HepG2 (cell line): ENCODE data around the gene CSNK2A2. TPM values are rescaled to one million over a fixed set of nuclear protein-coding genes. Genes with fewer than 3 reads are reported as not detected.

ENCODE experiments used
- ATAC-seq: fragments of 200-7000 bp; cut with Tn5 transposase; 3 replicates; pipeline ENCODE4 v1.9.1; 2020; ENCODE audit warnings: mild to moderate bottlenecking, moderate library complexity
- BruUV-seq: library from RNA; stranded (reverse); fragments of 400-500 nt; replicated peaks from 2 replicates; lab custom pipeline; 2021; lab: Mats Ljungman, UMichigan
- CTCF ChIA-PET: fragments of 300-600 bp; formaldehyde crosslinking; extraction: SDS; loops from one replicate; lab custom pipeline; 2021; ENCODE audit warnings: low total read pairs, inconsistent platforms, low intra/inter-chr PET ratio; lab: Yijun Ruan, JAX
- POLR2A ChIA-PET: fragments of 350-600 bp; sonication (Branson Sonifier 250); formaldehyde crosslinking; loops from one replicate; lab custom pipeline; 2020; ENCODE audit warnings: antibody characterized with exemption, inconsistent platforms; lab: Yijun Ruan, JAX
- DNase-seq: peaks from one replicate; pipeline ENCODE4 v3.0.0-alpha.2; 2015; ENCODE audit warnings: low spot score
- FAIRE-seq: peaks from 3 replicates; lab custom pipeline; 2011; peaks lifted over from hg19 to GRCh38; lab: Jason Lieb, UNC
- H2AFZ ChIP-seq: one replicate; pipeline ENCODE4 v1.6.1; 2011; ENCODE audit warnings: low read length, inconsistent platforms
- H3K27ac ChIP-seq: fragments of 300-600 bp; 3 replicates; pipeline ENCODE4 v1.8.0; 2011; ENCODE audit warnings: mixed run types, mild to moderate bottlenecking, mixed read lengths, low read length, inconsistent platforms; ENCODE audit not compliant: insufficient read depth; ENCODE audit errors: extremely low read length
- H3K27me3 ChIP-seq, 2 experiments: fragments of 200-600 bp in 1 of 2; 2 replicates in 1 of 2; 3 replicates in 1 of 2; pipeline versions ENCODE4 v1.6.0 to v1.8.0; 2011; ENCODE audit warnings: low read length in 2 of 2, mild to moderate bottlenecking in 2 of 2, moderate library complexity in 2 of 2, inconsistent platforms in 1 of 2; ENCODE audit not compliant: insufficient read depth in 2 of 2, control insufficient read depth in 1 of 2
- H3K36me3 ChIP-seq, 2 experiments: fragments of 200-600 bp in 1 of 2; replicated peaks in 1 of 2; 2 replicates in 1 of 2; 3 replicates in 1 of 2; pipeline versions ENCODE4 v1.5.1 to v1.8.0; 2011; ENCODE audit warnings: low read length in 2 of 2, inconsistent platforms in 1 of 2; ENCODE audit not compliant: insufficient read depth in 2 of 2, control insufficient read depth in 1 of 2
- H3K4me1 ChIP-seq: 2 replicates; pipeline ENCODE4 v1.5.1; 2012; ENCODE audit warnings: low read length, inconsistent platforms; ENCODE audit not compliant: insufficient read depth
- H3K4me2 ChIP-seq: 2 replicates; pipeline ENCODE4 v1.6.0; 2011; ENCODE audit warnings: low read depth, low read length, inconsistent platforms
- H3K4me3 ChIP-seq, 3 experiments: fragments of 200-600 bp in 1 of 3; sonication (generic), shearing (Covaris generic) in 1 of 3; replicated peaks in 1 of 3; 2 replicates each; pipeline ENCODE4 v1.5.1; 2011 to 2016; ENCODE audit warnings: low read length in 3 of 3, inconsistent platforms in 2 of 3, low read depth in 2 of 3, mild to moderate bottlenecking in 2 of 3, control low read depth in 1 of 3, mixed read lengths in 1 of 3; ENCODE audit not compliant: insufficient read depth in 1 of 3
- H3K79me2 ChIP-seq: one replicate; pipeline ENCODE4 v1.6.1; 2011; ENCODE audit warnings: low read length, inconsistent platforms; ENCODE audit not compliant: insufficient read depth
- H3K9ac ChIP-seq: 2 replicates; pipeline ENCODE4 v1.6.0; 2011; ENCODE audit warnings: mild to moderate bottlenecking, low read depth, low read length, inconsistent platforms; ENCODE audit not compliant: insufficient read depth
- H3K9me3 ChIP-seq: 2 replicates; pipeline ENCODE4 v1.5.1; 2012; ENCODE audit warnings: mild to moderate bottlenecking, low read length
- H4K20me1 ChIP-seq: 2 replicates; pipeline ENCODE4 v1.6.0; 2011; ENCODE audit warnings: inconsistent platforms, mild to moderate bottlenecking, low read length, moderate library complexity; ENCODE audit not compliant: insufficient read depth
- ARHGAP35 ChIP-seq: sonication (generic); formaldehyde crosslinking; IDR thresholded peaks from 2 replicates; pipeline ENCODE4 v1.9.0; 2022; ENCODE audit warnings: mild to moderate bottlenecking, inconsistent platforms, moderate library complexity, missing genetic modification reagents, borderline replicate concordance
- ASH2L ChIP-seq: fragments of 300-600, 200-600 bp; sonication (generic); IDR thresholded peaks from 2 replicates; pipeline ENCODE4 v1.7.0; 2017; ENCODE audit warnings: low read depth, mild to moderate bottlenecking, moderate library complexity, mixed read lengths, low read length; ENCODE audit not compliant: insufficient read length
- ETV5 ChIP-seq: IDR thresholded peaks from 2 replicates; pipeline ENCODE4 v1.6.1; 2018; ENCODE audit warnings: missing biosample characterization, missing genetic modification reagents, inconsistent platforms, borderline replicate concordance
- FOXP1 ChIP-seq, 2 experiments: fragments of 450-650 bp in 1 of 2; IDR thresholded peaks; 2 replicates each; pipeline ENCODE4 v1.6.1; 2017 to 2018; ENCODE audit warnings: antibody characterized with exemption in 1 of 2
- JUND ChIP-seq: sonication (generic); formaldehyde crosslinking; IDR thresholded peaks from 2 replicates; pipeline ENCODE4 v1.8.0; 2022; ENCODE audit warnings: mild to moderate bottlenecking, missing genetic modification reagents
- LRRFIP1 ChIP-seq: sonication (generic); formaldehyde crosslinking; conservative IDR thresholded peaks from 2 replicates; pipeline ENCODE4 v1.4.0; 2020; ENCODE audit warnings: missing genetic modification reagents
- MAX ChIP-seq: IDR thresholded peaks from 2 replicates; pipeline ENCODE4 v1.6.1; 2012; ENCODE audit warnings: inconsistent platforms
- MEF2D ChIP-seq: sonication (generic); formaldehyde crosslinking; IDR thresholded peaks from 2 replicates; pipeline ENCODE4 v1.5.1; 2020; ENCODE audit warnings: mild to moderate bottlenecking, missing genetic modification reagents
- NCOR1 ChIP-seq: fragments of 200-600 bp; sonication (generic); IDR thresholded peaks from 2 replicates; pipeline ENCODE4 v1.7.0; 2017; ENCODE audit warnings: antibody characterized with exemption, low read length, borderline replicate concordance
- RARA ChIP-seq: IDR thresholded peaks from 2 replicates; pipeline ENCODE4 v1.6.1; 2016; ENCODE audit warnings: missing genetic modification reagents, missing compliant biosample characterization
- SIN3A ChIP-seq: IDR thresholded peaks from 2 replicates; pipeline ENCODE4 v1.6.1; 2011; ENCODE audit warnings: low read depth, mild to moderate bottlenecking, control low read depth, low read length, borderline replicate concordance
- SKI ChIP-seq: fragments of 450-650 bp; IDR thresholded peaks from one replicate; pipeline ENCODE4 v1.6.1; 2018; ENCODE audit warnings: mild to moderate bottlenecking; ENCODE audit not compliant: partially characterized antibody
- THYN1 ChIP-seq: sonication (generic); formaldehyde crosslinking; IDR thresholded peaks from 2 replicates; pipeline ENCODE4 v1.8.1; 2023; ENCODE audit warnings: low read depth, mild to moderate bottlenecking, moderate library complexity, missing genetic modification reagents, borderline replicate concordance
- XRCC5 ChIP-seq: fragments of 200-400 bp; formaldehyde crosslinking; optimal IDR thresholded peaks from 2 replicates; pipeline ENCODE3; 2017; ENCODE audit warnings: mild to moderate bottlenecking, low read length
- YEATS4 ChIP-seq: sonication (generic); formaldehyde crosslinking; IDR thresholded peaks from 2 replicates; pipeline ENCODE4 v1.4.0; 2020; ENCODE audit warnings: missing genetic modification reagents, borderline replicate concordance
- ZKSCAN1 ChIP-seq: fragments of 150-350 bp; IDR thresholded peaks from 2 replicates; pipeline ENCODE4 v1.6.1; 2014; ENCODE audit warnings: low read length
- ZNF136 ChIP-seq: sonication (generic); formaldehyde crosslinking; IDR thresholded peaks from 2 replicates; pipeline ENCODE4 v1.8.1; 2022; ENCODE audit warnings: low read depth, mild to moderate bottlenecking, moderate library complexity, missing genetic modification reagents
- ZNF33A ChIP-seq: sonication (generic); formaldehyde crosslinking; IDR thresholded peaks from 2 replicates; pipeline ENCODE4 v1.5.1; 2020; ENCODE audit warnings: missing genetic modification reagents, mild to moderate bottlenecking, moderate library complexity, borderline replicate concordance
- WGBS: methylation state at CpG from one replicate; pipeline ENCODE4 v1.1.6; 2017; ENCODE audit warnings: low lambda C conversion rate; 5-methylcytosine and 5-hydroxymethylcytosine counted together
- in situ Hi-C: cut with HindIII; loops from 2 replicates; pipeline ENCODE4 v1.10.0; 2017; ENCODE audit warnings: low pct_unique_long_range_greater_than_20kb; ENCODE audit not compliant: extremely low pct_ligation_motif_present
- intact Hi-C: fragments of 100-400 bp; cut with micrococcal nuclease; formaldehyde crosslinking; loops from one replicate; pipeline ENCODE4 v1.10.0; 2022; ENCODE audit not compliant: unreplicated experiment
- polyA plus RNA-seq, 8 experiments: library from polyadenylated mRNA; depleted of rRNA in 3 of 8; stranded (reverse) in 7 of 8; unstranded in 1 of 8; fragments of >200 nt; fragmentation: Illumina TruSeq in 4 of 8; extraction: Trizol in 4 of 8; gene quantifications; 2 replicates each; pipeline versions ENCODE4 v1.2.1 to v1.2.3, GENCODE V29; 2011 to 2016; ENCODE audit warnings: low read depth in 4 of 8, missing spikeins in 1 of 8, mixed read lengths in 1 of 8; ENCODE audit not compliant: insufficient read depth in 1 of 8
- total RNA-seq, 5 experiments: library from RNA; depleted of rRNA; stranded (reverse); fragments of >200 nt; fragmentation: Illumina TruSeq; extraction: Trizol; gene quantifications; 2 replicates each; pipeline ENCODE4 v1.2.3, GENCODE V29; 2016; ENCODE audit warnings: low read depth in 1 of 5

Gene CSNK2A2
- total and polyA plus RNA-seq, 2 of the 13 experiments (the other 11 are each of a cell fraction or from before 2014, with no cell fraction given) = 46.4 to 56.9 TPM

GRCh38 chr16:58127033-58127556 is 70.8 kb downstream of the CSNK2A2 start (continued):
- no peak for TF ChIP-seq ARHGAP35 (CRISPR knock-in tag)
- TF ChIP-seq FOXP1 (IDR thresholded peaks at IDR 0.05) = no peak
- peak; percentile 21; the same call in 1 of the 2 replicates for TF ChIP-seq FOXP1 (CRISPR knock-in tag; IDR thresholded peaks at IDR 0.05)
- TF ChIP-seq MAX = peak; percentile 81
- no peak for TF ChIP-seq ETV5
- peak; percentile 86 for TF ChIP-seq SIN3A

- H4K20me1 ChIP-seq = peaks cover 56% of the 10 kb centered on the region
- no peaks in the 10 kb centered on the region for H3K27me3 ChIP-seq
- H3K79me2 ChIP-seq = peaks cover 68% of the 10 kb centered on the region
- H3K4me1 ChIP-seq = peaks cover 57% of the 10 kb centered on the region
- ATAC-seq = no peak
- FAIRE-seq = no peak
- intact Hi-C loops = no loop called here
- H3K27ac ChIP-seq = peak overlapping the region; percentile 91
- peak overlapping the region; percentile 88; the same call in 1 of the 2 replicates for H3K9ac ChIP-seq
- POLR2A ChIA-PET = interaction anchor here (6.2 kb wide), 1 partner anchor 101 kb away, joined by 101 read pairs; the partner anchor contains the start of gene MMP15
- BruUV-seq = no TSS peak
- H2AFZ ChIP-seq = no peak overlapping the region
- peak overlapping the region in 2 of 3 experiments; percentile 92 to 95; a peak in 3 of 6 replicates for H3K4me3 ChIP-seq
- 0 out of 5 replicates have a peak, but pooled peaks cover 0 to 2% of the 10 kb centered on the region in 2 experiments for H3K36me3 ChIP-seq
- in situ Hi-C loops = loop anchor here (5.0 kb wide), 1 partner anchor 104 kb away; no protein-coding TSS in a partner anchor
- CTCF ChIA-PET = interaction anchor here (1.7 kb wide), 1 partner anchor 106 kb away, joined by 4 read pairs; no protein-coding TSS in a partner anchor
- H3K9me3 ChIP-seq = no peaks in the 10 kb centered on the region
- WGBS = 64% methylated on average over 4 of the region's 4 CpGs
- DNase-seq = no peak
- H3K4me2 ChIP-seq = peak overlapping the region; percentile 93
- TF ChIP-seq THYN1 (no peak), ASH2L (peak; percentile 21), ZNF33A (CRISPR knock-in tag) (no peak), YEATS4 (CRISPR knock-in tag) (no peak), XRCC5 (no peak), NCOR1 (peak; percentile 27; the same call in 1 of the 2 replicates), SKI (peak; percentile 10), JUND (CRISPR knock-in tag) (no peak), ZNF136 (0 out of 2 replicates have a peak, but pooled peaks have one; percentile 34), LRRFIP1 (CRISPR knock-in tag) (no peak), RARA (CRISPR knock-in tag) (peak; percentile 60), ZKSCAN1 (0 out of 2 replicates have a peak, but pooled peaks have one; percentile 21), MEF2D (CRISPR knock-in tag) (0 out of 2 replicates have a peak, but pooled peaks have one; percentile 29)
These were observed 71.4 kb downstream of the CSNK2A2 start for GRCh38 chr16:58126451-58126961.
